Fibroblast of lung (primary cell): ENCODE measurements around the gene ADAMTS17. TPM values are rescaled to one million over a fixed set of nuclear protein-coding genes. Genes with fewer than 3 reads are reported as not detected.

Experiments
- DNase-seq, 2 donors: peaks; one replicate each; pipeline versions ENCODE4 v3.0.0 to v3.0.0-alpha.2; 2010; ENCODE audit warnings: low read depth in 2 of 2
- H2AFZ ChIP-seq: 2 replicates; pipeline ENCODE4 v1.5.1; 2012; ENCODE audit warnings: low read length, control low read depth, inconsistent platforms
- H3K27ac ChIP-seq: 2 replicates; pipeline ENCODE4 v1.5.1; 2011; ENCODE audit warnings: low read length, control low read depth; ENCODE audit not compliant: insufficient read depth
- H3K27me3 ChIP-seq: 2 replicates; pipeline ENCODE4 v1.5.1; 2011; ENCODE audit warnings: mild to moderate bottlenecking, low read length; ENCODE audit not compliant: control insufficient read depth, insufficient read depth
- H3K36me3 ChIP-seq: 2 replicates; pipeline ENCODE4 v1.5.1; 2011; ENCODE audit warnings: low read length; ENCODE audit not compliant: control insufficient read depth, insufficient read depth
- H3K4me1 ChIP-seq: 2 replicates; pipeline ENCODE4 v1.5.1; 2011; ENCODE audit warnings: low read length; ENCODE audit not compliant: control insufficient read depth, insufficient read depth; ENCODE audit errors: extremely low read depth
- H3K4me2 ChIP-seq: 2 replicates; pipeline ENCODE4 v1.5.1; 2011; ENCODE audit warnings: low read length, control low read depth; ENCODE audit not compliant: insufficient read depth; ENCODE audit errors: extremely low read depth
- H3K4me3 ChIP-seq, 4 experiments: fragments of 200-600 bp in 1 of 4; sonication (generic) in 1 of 4; replicated peaks in 1 of 4; 2 replicates each; pipeline ENCODE4 v1.5.1; 2011 to 2016; ENCODE audit warnings: low read length in 4 of 4, low read depth in 3 of 4, mild to moderate bottlenecking in 3 of 4, control low read depth in 2 of 4, inconsistent platforms in 1 of 4, mixed read lengths in 1 of 4; ENCODE audit not compliant: insufficient read depth in 1 of 4; ENCODE audit errors: control extremely low read depth in 1 of 4
- H3K79me2 ChIP-seq: 2 replicates; pipeline ENCODE4 v1.5.1; 2012; ENCODE audit warnings: mild to moderate bottlenecking, low read length, inconsistent platforms; ENCODE audit not compliant: control insufficient read depth, insufficient read depth
- H3K9ac ChIP-seq: 2 replicates; pipeline ENCODE4 v1.5.1; 2011; ENCODE audit warnings: mild to moderate bottlenecking, low read length, control low read depth; ENCODE audit not compliant: insufficient read depth
- H3K9me3 ChIP-seq: 2 replicates; pipeline ENCODE4 v1.5.1; 2012; ENCODE audit warnings: low read depth, low read length; ENCODE audit not compliant: control insufficient read depth, insufficient read depth
- H4K20me1 ChIP-seq: 2 replicates; pipeline ENCODE4 v1.5.1; 2011; ENCODE audit warnings: low read length; ENCODE audit not compliant: control insufficient read depth, insufficient read depth; ENCODE audit errors: extremely low read depth
- CTCF ChIP-seq, 2 donors: IDR thresholded peaks in 1 of 2; conservative IDR thresholded peaks in 1 of 2; 1 replicate in 1 of 2; 2 replicates in 1 of 2; pipeline ENCODE4 v1.5.1; 2011 to 2012; ENCODE audit warnings: low read length in 2 of 2, control low read depth in 1 of 2, inconsistent platforms in 1 of 2, low read depth in 1 of 2, mild to moderate bottlenecking in 1 of 2
- EZH2 ChIP-seq: IDR thresholded peaks from 2 replicates; pipeline ENCODE4 v1.5.1; 2012; ENCODE audit warnings: low read length, control low read depth, mild to moderate bottlenecking; ENCODE audit errors: missing control alignments
- polyA plus RNA-seq, 2 donors: library from polyadenylated mRNA; depleted of rRNA in 1 of 2; stranded (reverse) in 1 of 2; unstranded in 1 of 2; fragments of >200 nt; gene quantifications; 2 replicates each; pipeline ENCODE4 v1.2.1, GENCODE V29; 2011 to 2012; ENCODE audit warnings: missing spikeins in 1 of 2
- total RNA-seq: library from RNA; depleted of rRNA; stranded (reverse); fragments of >200 nt; gene quantifications from 2 replicates; pipeline ENCODE4 v1.2.1, GENCODE V29; 2014

Gene ADAMTS17
- total and polyA plus RNA-seq, 2 donors (not counting 1 experiment from before 2014, with no cell fraction given), result 0.09 to 0.17 TPM

GRCh38 chr15:100373120-100373896 is 31.5 kb upstream of the ADAMTS17 start:
- Histone ChIP-seq H3K4me2 (no peak overlapping the region), H2AFZ (no peak overlapping the region), H4K20me1 (no peaks in the 10 kb centered on the region), H3K27me3 (no peaks in the 10 kb centered on the region), H3K9me3 (no peaks in the 10 kb centered on the region), H3K4me1 (no peaks in the 10 kb centered on the region), H3K36me3 (no peaks in the 10 kb centered on the region), H3K27ac (no peak overlapping the region), H3K4me3 (no peak overlapping the region), H3K9ac (no peak overlapping the region), H3K79me2 (no peaks in the 10 kb centered on the region)
- DNase-seq, result no peak
- no peak for TF ChIP-seq CTCF (conservative IDR thresholded peaks at IDR 0.05 in 1 of 2, IDR thresholded peaks at IDR 0.05 in 1 of 2; ENCODE audit: low read depth in 1 of 2, low read length in 2 of 2)
- no peak for TF ChIP-seq EZH2

GRCh38 chr15:100372739-100373119 is 31.0 kb upstream of the ADAMTS17 start:
- Histone ChIP-seq H3K9ac (no peak overlapping the region), H4K20me1 (no peaks in the 10 kb centered on the region), H3K4me3 (no peak overlapping the region), H3K9me3 (no peaks in the 10 kb centered on the region), H3K79me2 (no peaks in the 10 kb centered on the region), H3K4me2 (no peak overlapping the region), H3K27me3 (no peaks in the 10 kb centered on the region), H3K4me1 (no peaks in the 10 kb centered on the region), H3K27ac (no peak overlapping the region), H3K36me3 (no peaks in the 10 kb centered on the region), H2AFZ (no peak overlapping the region)
- no peak for DNase-seq
- TF ChIP-seq EZH2 (no peak), CTCF (conservative IDR thresholded peaks at IDR 0.05 in 1 of 2, IDR thresholded peaks at IDR 0.05 in 1 of 2; ENCODE audit: low read depth in 1 of 2, low read length in 2 of 2) (no peak)

GRCh38 chr15:100355342-100355741 is 13.6 kb upstream of the ADAMTS17 start:
- no peak for DNase-seq
- Histone ChIP-seq H3K4me2 (no peak overlapping the region), H3K9me3 (no peaks in the 10 kb centered on the region), H3K4me3 (no peak overlapping the region), H2AFZ (no peak overlapping the region), H3K27ac (no peak overlapping the region), H3K27me3 (no peaks in the 10 kb centered on the region), H3K4me1 (no peaks in the 10 kb centered on the region), H4K20me1 (no peaks in the 10 kb centered on the region), H3K36me3 (no peaks in the 10 kb centered on the region), H3K9ac (no peak overlapping the region), H3K79me2 (no peaks in the 10 kb centered on the region)
- no peak for TF ChIP-seq CTCF (conservative IDR thresholded peaks at IDR 0.05 in 1 of 2, IDR thresholded peaks at IDR 0.05 in 1 of 2; ENCODE audit: low read depth in 1 of 2, low read length in 2 of 2)
- TF ChIP-seq EZH2, result no peak
